Mesendoderm (in vitro differentiated cells): Measurements from ENCODE around the gene KRT2.
A peak's percentile ranks its signal among the peaks of the same experiment; 100 is the strongest.

ENCODE experiments used
- DNase-seq: peaks from one replicate; pipeline ENCODE4 v3.0.0; 2013
- H2AK5ac ChIP-seq: 2 replicates; pipeline ENCODE4 v1.6.1; 2013; ENCODE audit warnings: low read length, inconsistent platforms
- H2BK120ac ChIP-seq: 2 replicates; pipeline ENCODE4 v1.6.1; 2013; ENCODE audit warnings: low read depth, mild to moderate bottlenecking, low read length, moderate library complexity, mixed read lengths
- H2BK15ac ChIP-seq: replicated peaks from 2 replicates; pipeline ENCODE4 v1.6.1; 2013; ENCODE audit warnings: low read depth, mild to moderate bottlenecking, moderate library complexity
- H2BK5ac ChIP-seq: 2 replicates; pipeline ENCODE4 v1.6.1; 2013; ENCODE audit warnings: low read length, inconsistent platforms
- H3K18ac ChIP-seq: 2 replicates; pipeline ENCODE4 v1.6.1; 2013; ENCODE audit warnings: mild to moderate bottlenecking, low read length, mixed read lengths
- H3K23ac ChIP-seq: one replicate; pipeline ENCODE4 v1.6.1; 2013; ENCODE audit warnings: low read length
- H3K27ac ChIP-seq: 2 replicates; pipeline ENCODE4 v1.5.1; 2013; ENCODE audit warnings: low read depth, mild to moderate bottlenecking, inconsistent platforms, low read length, moderate library complexity
- H3K27me3 ChIP-seq: 2 replicates; pipeline ENCODE4 v1.6.1; 2013; ENCODE audit warnings: low read length, control low read depth, mild to moderate bottlenecking, inconsistent platforms; ENCODE audit not compliant: insufficient read depth, poor library complexity
- H3K36me3 ChIP-seq: 2 replicates; pipeline ENCODE4 v1.6.1; 2013; ENCODE audit warnings: low read length, inconsistent platforms; ENCODE audit not compliant: control insufficient read depth, insufficient read depth
- H3K4ac ChIP-seq: one replicate; pipeline ENCODE4 v1.6.1; 2013; ENCODE audit warnings: low read depth, mild to moderate bottlenecking, low read length, moderate library complexity
- H3K4me1 ChIP-seq: 2 replicates; pipeline ENCODE4 v1.6.1; 2013; ENCODE audit warnings: low read depth, low read length, inconsistent platforms; ENCODE audit not compliant: control insufficient read depth
- H3K4me2 ChIP-seq: 2 replicates; pipeline ENCODE4 v1.6.1; 2013; ENCODE audit warnings: low read length
- H3K4me3 ChIP-seq: 2 replicates; pipeline ENCODE4 v1.5.1; 2013; ENCODE audit warnings: mild to moderate bottlenecking, low read length
- H3K56ac ChIP-seq: one replicate; pipeline ENCODE4 v1.6.1; 2013; ENCODE audit warnings: low read length
- H3K79me1 ChIP-seq: 2 replicates; pipeline ENCODE4 v1.6.1; 2013; ENCODE audit warnings: low read length, inconsistent platforms
- H3K79me2 ChIP-seq: 2 replicates; pipeline ENCODE4 v1.6.1; 2013; ENCODE audit warnings: mild to moderate bottlenecking, low read length; ENCODE audit not compliant: control insufficient read depth, insufficient read depth
- H3K9ac ChIP-seq: 2 replicates; pipeline ENCODE4 v1.6.1; 2013; ENCODE audit warnings: low read length, inconsistent platforms
- H4K5ac ChIP-seq: one replicate; pipeline ENCODE4 v1.6.1; 2013; ENCODE audit warnings: low read length
- H4K8ac ChIP-seq: one replicate; pipeline ENCODE4 v1.6.1; 2013; ENCODE audit warnings: low read depth, mild to moderate bottlenecking, control low read depth, low read length, moderate library complexity
- WGBS: extraction: QIAGEN DNeasy Blood & Tissue Kit; methylation state at CpG from one replicate; pipeline ENCODE4 v1.1.7; 2013; ENCODE audit warnings: low lambda C conversion rate, missing lambda C conversion rate; ENCODE audit not compliant: insufficient coverage; ENCODE audit errors: extremely low coverage; 5-methylcytosine and 5-hydroxymethylcytosine counted together

The KRT2 gene

DNA sequence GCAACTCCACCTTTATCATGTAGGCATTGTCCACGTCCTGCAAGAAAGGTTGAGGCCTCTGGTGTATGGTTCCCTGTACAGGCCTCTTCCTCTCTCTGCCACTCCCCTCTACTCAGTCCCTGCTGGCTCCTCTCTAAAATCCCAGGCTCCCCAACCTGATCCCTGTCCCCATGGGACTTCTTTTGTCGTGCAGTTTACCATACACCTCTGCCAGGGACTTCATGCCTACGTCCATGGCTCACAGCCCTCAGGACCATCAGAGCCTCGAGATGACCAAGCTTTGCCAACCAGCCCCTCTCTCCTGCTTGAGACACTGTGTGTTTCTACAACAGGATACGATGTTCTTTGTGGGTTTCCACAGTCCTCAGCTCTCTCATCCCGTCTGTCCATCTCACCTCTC is 2.9 kb downstream of the KRT2 start:
- H2BK120ac ChIP-seq = no peak overlapping the region
- H3K4ac ChIP-seq = no peak overlapping the region
- no peak overlapping the region for H3K23ac ChIP-seq
- no CpG with 5 or more reads among the region's 6 CpGs for WGBS
- no peak overlapping the region for H2AK5ac ChIP-seq
- H3K4me3 ChIP-seq = no peak overlapping the region
- H3K27ac ChIP-seq = no peak overlapping the region
- no peak overlapping the region for H2BK5ac ChIP-seq
- no peak for DNase-seq
- H2BK15ac ChIP-seq = no peak overlapping the region
- no peaks in the 10 kb centered on the region for H3K36me3 ChIP-seq
- no peak overlapping the region for H4K5ac ChIP-seq
- no peaks in the 10 kb centered on the region for H3K4me1 ChIP-seq
- no peak overlapping the region for H3K56ac ChIP-seq
- H3K27me3 ChIP-seq = no peaks in the 10 kb centered on the region
- no peak overlapping the region for H3K9ac ChIP-seq
- no peak overlapping the region for H4K8ac ChIP-seq
- no peak overlapping the region for H3K4me2 ChIP-seq
- no peaks in the 10 kb centered on the region for H3K79me2 ChIP-seq
- no peak overlapping the region for H3K18ac ChIP-seq
- no peaks in the 10 kb centered on the region for H3K79me1 ChIP-seq

DNA sequence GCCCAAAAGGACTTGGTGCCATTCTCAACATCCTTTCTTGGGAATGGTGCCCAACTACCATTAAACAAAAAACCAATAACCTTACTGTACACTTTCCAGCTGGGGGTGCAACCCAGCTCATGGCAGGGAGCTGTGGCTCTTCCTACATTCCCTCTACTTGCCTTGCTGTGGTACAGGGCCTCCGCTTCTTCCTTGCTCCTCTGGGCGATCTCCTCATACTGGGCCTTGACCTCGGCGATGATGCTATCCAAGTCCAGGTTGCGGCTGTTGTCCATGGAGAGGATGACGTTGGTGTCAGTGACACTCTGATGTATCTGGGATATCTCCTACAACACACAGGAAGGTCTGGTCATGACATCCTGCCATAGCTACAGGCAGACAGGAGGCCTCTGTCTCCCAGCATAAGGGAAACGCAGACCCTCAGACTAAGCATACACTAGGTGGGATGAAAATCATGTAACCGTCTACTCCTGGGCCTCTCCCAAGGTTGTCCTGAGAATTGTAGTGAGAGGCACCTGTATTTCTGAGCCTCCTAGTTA is 3.9 kb downstream of the KRT2 start:
- Histone ChIP-seq H3K23ac (no peak overlapping the region), H2AK5ac (no peak overlapping the region), H3K27me3 (no peaks in the 10 kb centered on the region), H3K56ac (no peak overlapping the region), H3K79me2 (no peaks in the 10 kb centered on the region), H3K4me1 (no peaks in the 10 kb centered on the region), H3K4me2 (no peak overlapping the region), H3K4me3 (no peak overlapping the region), H3K18ac (no peak overlapping the region), H4K5ac (no peak overlapping the region), H4K8ac (no peak overlapping the region), H3K4ac (no peak overlapping the region), H3K9ac (no peak overlapping the region), H2BK5ac (no peak overlapping the region), H3K79me1 (no peaks in the 10 kb centered on the region), H3K27ac (no peak overlapping the region), H3K36me3 (no peaks in the 10 kb centered on the region), H2BK120ac (no peak overlapping the region), H2BK15ac (no peak overlapping the region)
- no peak for DNase-seq
- WGBS = no CpG with 5 or more reads among the region's 8 CpGs

DNA sequence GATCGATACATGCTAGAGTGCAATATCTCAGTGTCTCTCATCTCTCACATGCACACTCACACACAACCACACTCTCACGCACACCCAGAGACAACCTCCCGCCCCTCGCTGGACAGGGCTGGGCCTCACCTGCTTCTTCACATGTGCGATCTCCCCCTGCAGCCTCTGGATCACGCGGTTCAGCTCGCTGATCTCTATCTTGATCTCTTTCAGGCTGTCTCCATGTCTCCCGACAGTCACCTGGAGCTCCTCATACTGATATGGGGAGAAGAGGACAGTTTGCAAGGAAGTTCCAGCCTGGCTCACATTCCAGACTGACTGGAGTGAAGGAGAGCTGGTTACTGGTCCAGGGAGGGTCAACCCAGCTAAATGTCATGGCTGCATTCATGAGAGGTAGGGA is 4.4 kb downstream of the KRT2 start:
- no CpG with 5 or more reads among the region's 9 CpGs for WGBS
- Histone ChIP-seq H3K4me2 (no peak overlapping the region), H3K27ac (no peak overlapping the region), H3K36me3 (no peaks in the 10 kb centered on the region), H3K27me3 (no peaks in the 10 kb centered on the region), H3K56ac (no peak overlapping the region), H2BK15ac (no peak overlapping the region), H2BK5ac (no peak overlapping the region), H2BK120ac (no peak overlapping the region), H3K79me2 (no peaks in the 10 kb centered on the region), H3K9ac (no peak overlapping the region), H3K18ac (no peak overlapping the region), H3K4me1 (no peaks in the 10 kb centered on the region), H4K8ac (no peak overlapping the region), H4K5ac (no peak overlapping the region), H3K4me3 (no peak overlapping the region), H3K4ac (no peak overlapping the region), H2AK5ac (no peak overlapping the region), H3K23ac (no peak overlapping the region), H3K79me1 (no peaks in the 10 kb centered on the region)
- no peak for DNase-seq

DNA sequence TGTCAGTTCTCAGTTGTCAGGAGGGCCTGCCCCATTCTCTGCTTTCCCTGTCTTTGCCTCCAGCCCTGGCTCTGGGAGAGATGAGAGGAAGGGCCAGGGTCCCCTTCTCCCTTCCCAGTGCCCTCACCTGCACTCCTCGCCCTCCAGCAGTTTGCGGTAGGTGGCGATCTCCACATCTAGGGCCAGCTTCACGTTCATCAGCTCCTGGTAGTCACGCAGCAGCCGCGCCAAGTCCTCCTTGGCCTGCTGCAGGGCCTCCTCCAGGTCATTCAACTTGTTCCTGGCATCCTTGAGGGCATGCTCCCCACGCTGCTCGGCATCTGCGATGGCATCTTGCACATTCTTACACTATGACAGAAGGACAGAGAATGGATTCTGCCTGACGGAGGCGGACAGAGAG is 5.4 kb downstream of the KRT2 start:
- Histone ChIP-seq H3K4me1 (no peaks in the 10 kb centered on the region), H3K27me3 (no peaks in the 10 kb centered on the region), H3K27ac (no peak overlapping the region), H3K36me3 (no peaks in the 10 kb centered on the region), H3K23ac (no peak overlapping the region), H4K5ac (no peak overlapping the region), H3K79me2 (no peaks in the 10 kb centered on the region), H3K4ac (no peak overlapping the region), H2BK15ac (no peak overlapping the region), H3K18ac (no peak overlapping the region), H3K79me1 (no peaks in the 10 kb centered on the region), H2BK120ac (no peak overlapping the region), H4K8ac (no peak overlapping the region), H2AK5ac (no peak overlapping the region), H3K4me3 (no peak overlapping the region), H3K9ac (no peak overlapping the region), H2BK5ac (no peak overlapping the region), H3K4me2 (no peak overlapping the region), H3K56ac (no peak overlapping the region)
- DNase-seq = no peak
- no CpG with 5 or more reads among the region's 12 CpGs for WGBS

DNA sequence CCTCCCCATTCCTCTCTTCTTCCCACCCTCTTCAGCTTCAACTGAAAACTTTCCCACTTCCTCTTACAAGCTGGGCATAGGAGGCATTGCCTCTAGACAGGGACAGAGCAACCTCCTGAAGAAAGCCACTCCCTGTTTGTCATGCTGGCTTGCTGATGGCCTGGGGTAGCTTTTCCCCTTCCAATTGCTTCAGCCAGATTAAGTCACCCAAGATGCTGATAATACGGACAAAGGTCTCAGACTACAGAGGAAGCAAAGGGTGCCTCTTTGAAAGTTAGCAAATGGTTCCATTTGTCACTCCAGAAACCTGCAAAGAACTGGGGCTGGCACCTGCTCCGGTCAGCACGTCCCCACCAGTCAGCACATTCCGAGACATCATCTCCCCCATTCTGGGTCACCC is 6.0 kb downstream of the KRT2 start:
- Histone ChIP-seq H2BK120ac (no peak overlapping the region), H4K8ac (no peak overlapping the region), H3K9ac (no peak overlapping the region), H3K27ac (no peak overlapping the region), H3K23ac (no peak overlapping the region), H4K5ac (no peak overlapping the region), H3K79me1 (no peaks in the 10 kb centered on the region), H3K79me2 (no peaks in the 10 kb centered on the region), H3K4me1 (no peaks in the 10 kb centered on the region), H3K36me3 (no peaks in the 10 kb centered on the region), H3K56ac (no peak overlapping the region), H3K27me3 (no peaks in the 10 kb centered on the region), H2BK5ac (no peak overlapping the region), H3K18ac (no peak overlapping the region), H2AK5ac (no peak overlapping the region), H3K4ac (no peak overlapping the region), H3K4me2 (no peak overlapping the region), H3K4me3 (no peak overlapping the region), H2BK15ac (no peak overlapping the region)
- WGBS = no CpG with 5 or more reads among the region's 4 CpGs
- peak; percentile 7 for DNase-seq

DNA sequence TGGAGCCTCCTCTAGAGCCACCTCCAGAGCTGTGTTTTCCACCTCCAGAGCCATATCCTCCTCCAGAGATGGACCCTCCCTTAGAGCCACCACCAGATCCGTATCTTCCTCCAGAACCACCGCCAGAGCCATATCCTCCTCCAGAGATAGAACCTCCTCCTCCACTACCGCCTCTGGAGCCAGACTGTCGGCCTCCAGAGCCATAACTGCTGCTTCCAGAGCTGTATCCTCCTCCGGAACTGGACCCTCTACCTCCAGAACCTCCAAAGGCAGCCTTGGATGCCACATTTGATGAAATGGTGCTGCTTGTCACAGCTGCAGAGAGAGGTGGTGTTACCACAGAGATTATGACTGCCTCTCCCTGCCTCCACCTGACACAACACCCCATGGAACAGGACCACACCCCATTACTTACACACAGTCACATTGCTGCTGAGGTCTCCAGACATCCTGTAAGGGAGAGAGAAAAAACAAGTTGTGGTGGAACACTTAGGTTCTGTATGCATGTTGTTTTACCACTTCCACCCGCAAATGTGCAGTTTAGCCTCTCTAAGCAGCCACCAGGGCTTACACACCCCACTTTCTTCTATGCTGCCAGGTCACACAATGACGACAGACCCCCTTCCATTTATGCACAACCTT is 6.8 kb downstream of the KRT2 start:
- no peak for DNase-seq
- no peak overlapping the region for H4K8ac ChIP-seq
- no peak overlapping the region for H3K4me3 ChIP-seq
- H3K79me2 ChIP-seq = no peaks in the 10 kb centered on the region
- H3K79me1 ChIP-seq = no peaks in the 10 kb centered on the region
- H2BK15ac ChIP-seq = no peak overlapping the region
- no CpG with 5 or more reads among the region's 7 CpGs for WGBS
- no peak overlapping the region for H3K27ac ChIP-seq
- H3K9ac ChIP-seq = no peak overlapping the region
- no peaks in the 10 kb centered on the region for H3K4me1 ChIP-seq
- H2BK120ac ChIP-seq = no peak overlapping the region
- no peak overlapping the region for H3K56ac ChIP-seq
- H2BK5ac ChIP-seq = no peak overlapping the region
- no peak overlapping the region for H2AK5ac ChIP-seq
- no peak overlapping the region for H3K4ac ChIP-seq
- no peak overlapping the region for H3K18ac ChIP-seq
- no peak overlapping the region for H3K4me2 ChIP-seq
- H4K5ac ChIP-seq = no peak overlapping the region
- H3K23ac ChIP-seq = no peak overlapping the region
- no peaks in the 10 kb centered on the region for H3K36me3 ChIP-seq
- no peaks in the 10 kb centered on the region for H3K27me3 ChIP-seq
